GM21423 (cell line): ENCODE data around the gene TBC1D2.
"Not testable (repeated sequence)": the region's sequence is repeated elsewhere in the genome, so short reads cannot be mapped to it uniquely, and the experiment has no call there.

Experiments
- ATAC-seq: cut with Tn5 transposase; IDR thresholded peaks from one replicate; pipeline ENCODE4 v1.9.1; 2021; ENCODE audit warnings: mild to moderate bottlenecking, moderate library complexity; ENCODE audit not compliant: unreplicated experiment

TBC1D2 gene

GRCh38 chr9:98174502-98174918 is 80.9 kb downstream of the TBC1D2 start:
- ATAC-seq = not testable (repeated sequence)

GRCh38 chr9:98173181-98173580 is 82.3 kb downstream of the TBC1D2 start:
- ATAC-seq = no peak

- no peak for ATAC-seq
These were observed 82.8 kb downstream of the TBC1D2 start for GRCh38 chr9:98172604-98173003.

GRCh38 chr9:98171176-98171925 is 84.1 kb downstream of the TBC1D2 start:
- no peak for ATAC-seq

GRCh38 chr9:98168941-98169488 is 86.4 kb downstream of the TBC1D2 start:
- peak; percentile 67 for ATAC-seq

- no peak for ATAC-seq
These were observed 87.2 kb downstream of the TBC1D2 start for GRCh38 chr9:98168153-98168780.

GRCh38 chr9:98164912-98165311 is 90.5 kb downstream of the TBC1D2 start:
- ATAC-seq = no peak

GRCh38 chr9:98162613-98163012 is 92.8 kb downstream of the TBC1D2 start:
- ATAC-seq = no peak

- ATAC-seq = no peak
These were observed 93.6 kb downstream of the TBC1D2 start for GRCh38 chr9:98161851-98162250.

- ATAC-seq = no peak
These were observed 95.7 kb downstream of the TBC1D2 start for GRCh38 chr9:98159790-98160189.

GRCh38 chr9:98159301-98159700 is 96.1 kb downstream of the TBC1D2 start:
- ATAC-seq = no peak

GRCh38 chr9:98158071-98158831 is 97.2 kb downstream of the TBC1D2 start:
- ATAC-seq = no peak

GRCh38 chr9:98157372-98157771 is 98.1 kb downstream of the TBC1D2 start:
- no peak for ATAC-seq

- ATAC-seq = no peak
These were observed 100.8 kb downstream of the TBC1D2 start for GRCh38 chr9:98154678-98155077.

- no peak for ATAC-seq
These were observed 102.9 kb downstream of the TBC1D2 start for GRCh38 chr9:98152526-98152925.

- no peak for ATAC-seq
These were observed 104.7 kb downstream of the TBC1D2 start for GRCh38 chr9:98150721-98151120.

GRCh38 chr9:98150164-98150563 is 105.3 kb downstream of the TBC1D2 start:
- no peak for ATAC-seq

GRCh38 chr9:98149422-98149821 is 106.0 kb downstream of the TBC1D2 start:
- ATAC-seq = no peak
